ENCODE results near the gene SYF2. TPM values are rescaled to one million over a fixed set of nuclear protein-coding genes. Genes with fewer than 3 reads are reported as not detected.

SYF2 gene
- total and polyA plus RNA-seq, 2 of the 13 experiments (the other 11 are each of a cell fraction or from before 2014, with no cell fraction given): 17.8 to 34.1 TPM

- peak; percentile 74; the same call in 1 of the 2 replicates for TF ChIP-seq FOXO1 (CRISPR knock-in tag; IDR thresholded peaks at IDR 0.05)
- TF ChIP-seq MED1 (CRISPR knock-in tag; IDR thresholded peaks at IDR 0.05): peak; percentile 43; the same call in 1 of the 2 replicates
- no peak for TF ChIP-seq SMYD3 (CRISPR knock-in tag; IDR thresholded peaks at IDR 0.05)
- no peak for TF ChIP-seq ZNF382 (CRISPR knock-in tag; IDR thresholded peaks at IDR 0.05; ENCODE audit: borderline replicate concordance)
- TF ChIP-seq NKX3-1 (CRISPR knock-in tag; IDR thresholded peaks at IDR 0.05): no peak
- TF ChIP-seq HHEX (CRISPR knock-in tag; IDR thresholded peaks at IDR 0.05): no peak
- TF ChIP-seq FOSL1 (CRISPR knock-in tag; IDR thresholded peaks at IDR 0.05; ENCODE audit: borderline replicate concordance): no peak
- TF ChIP-seq E2F5 (CRISPR knock-in tag; conservative IDR thresholded peaks at IDR 0.05): no peak
- TF ChIP-seq GTF3A (CRISPR knock-in tag; conservative IDR thresholded peaks at IDR 0.05): no peak
- TF ChIP-seq DMAP1 (CRISPR knock-in tag; IDR thresholded peaks at IDR 0.05): no peak
- no peak for TF ChIP-seq THAP11 (CRISPR knock-in tag; IDR thresholded peaks at IDR 0.05)
- TF ChIP-seq ZNF552 (CRISPR knock-in tag; IDR thresholded peaks at IDR 0.05; ENCODE audit: borderline replicate concordance): no peak
- no peak for TF ChIP-seq MLLT10 (CRISPR knock-in tag; IDR thresholded peaks at IDR 0.05)
- no peak for TF ChIP-seq JDP2 (CRISPR knock-in tag; IDR thresholded peaks at IDR 0.05; ENCODE audit: borderline replicate concordance)
- TF ChIP-seq KDM4B (CRISPR knock-in tag; IDR thresholded peaks at IDR 0.05): no peak
- no peak for TF ChIP-seq REL (CRISPR knock-in tag; conservative IDR thresholded peaks at IDR 0.05)
- no peak for TF ChIP-seq ZNF503 (CRISPR knock-in tag; IDR thresholded peaks at IDR 0.05)
- no peak for TF ChIP-seq SRSF9 (IDR thresholded peaks at IDR 0.05; ENCODE audit: borderline replicate concordance, insufficient read depth, low read depth, low read length, poor library complexity, severe bottlenecking)
- no peak for TF ChIP-seq ZNF639 (CRISPR knock-in tag; conservative IDR thresholded peaks at IDR 0.05)
- TF ChIP-seq ATF2 (CRISPR knock-in tag; IDR thresholded peaks at IDR 0.05): no peak
- TF ChIP-seq ATF6 (CRISPR knock-in tag; conservative IDR thresholded peaks at IDR 0.05): no peak
- TF ChIP-seq SMARCE1 (IDR thresholded peaks at IDR 0.05; ENCODE audit: borderline replicate concordance): no peak
- no peak for TF ChIP-seq ZNF101 (CRISPR knock-in tag; IDR thresholded peaks at IDR 0.05; ENCODE audit: borderline replicate concordance, low read depth)
- TF ChIP-seq ZNF510 (CRISPR knock-in tag; IDR thresholded peaks at IDR 0.05; ENCODE audit: low read depth): no peak
These were observed 34.9 kb downstream of the SYF2 start (continued) for GRCh38 chr1:25197235-25197975.

Data from HepG2 (cell line).